DLD1 (cell line): Measurements from ENCODE around the gene CTRB2.
"Not testable (repeated sequence)": the region's sequence is repeated elsewhere in the genome, so short reads cannot be mapped to it uniquely, and the experiment has no call there.

Experiments used
- in situ Hi-C: cut with HindIII; loops from 2 replicates; pipeline ENCODE4 v1.10.0; 2017; ENCODE audit warnings: low sequenced_read_pairs

CTRB2 gene

GRCh38 chr16:75207831-75208230 is 870 bp upstream of the CTRB2 start:
- in situ Hi-C loops: no loop called here

DNA sequence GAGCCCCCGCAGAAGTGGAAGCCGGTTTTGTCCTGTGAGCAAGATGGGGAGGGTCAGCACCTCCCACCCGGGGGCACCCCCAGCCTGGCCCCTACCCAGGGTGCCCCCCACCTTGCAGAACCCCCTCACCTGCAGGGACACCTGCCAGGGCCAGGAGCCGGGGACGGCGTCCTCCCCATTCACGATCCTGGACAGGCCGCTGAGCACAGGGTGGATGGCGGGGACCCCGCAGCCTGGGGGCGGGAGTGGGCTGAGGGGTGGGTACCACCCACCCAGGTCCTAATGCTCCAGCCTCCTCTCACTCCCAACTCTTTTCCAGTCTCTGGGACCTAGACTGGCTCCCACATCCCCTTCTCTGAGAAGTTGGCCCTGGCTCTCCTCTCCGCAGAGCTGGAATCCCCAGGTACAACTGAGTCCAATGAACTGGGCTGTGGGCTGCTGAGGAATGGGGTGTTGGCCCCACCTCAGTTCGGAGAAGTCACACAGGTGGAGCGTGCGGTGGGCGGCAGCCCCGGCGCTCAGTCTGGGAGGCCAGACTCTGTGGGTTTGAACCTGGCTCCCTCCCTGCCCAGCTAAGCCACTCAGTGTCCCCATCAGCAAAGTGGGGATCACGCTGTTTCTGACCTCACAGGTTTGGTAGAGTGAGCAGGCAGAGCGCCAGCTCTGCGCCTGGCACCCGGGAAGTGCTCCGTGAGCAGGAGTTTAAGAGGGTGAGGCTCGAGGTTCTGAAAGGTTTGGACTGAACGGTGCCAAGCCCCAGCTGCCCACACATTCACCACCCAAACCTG is 806 bp downstream of the CTRB2 start:
- in situ Hi-C loops: not testable (repeated sequence)

DNA sequence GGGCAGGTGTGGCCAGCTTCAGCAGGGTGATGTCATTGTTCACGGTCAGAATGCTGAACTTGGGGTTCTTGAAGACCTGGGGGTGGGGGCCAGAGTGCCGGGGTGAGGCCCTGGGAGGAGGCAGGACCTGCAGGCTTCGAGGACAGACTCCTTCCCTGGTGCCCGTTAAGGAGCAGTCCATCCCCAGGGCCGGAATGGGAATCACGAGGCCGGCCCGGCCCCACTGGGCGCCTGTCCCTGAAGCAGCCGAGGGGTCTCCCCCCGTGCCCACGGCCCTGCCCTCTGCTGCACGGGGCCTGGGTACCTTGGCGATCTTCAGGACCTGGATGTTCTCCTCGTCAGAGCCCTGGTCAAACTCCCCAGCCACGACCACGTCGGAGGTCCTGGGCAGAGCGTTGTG is 1.5 kb downstream of the CTRB2 start:
- in situ Hi-C loops: not testable (repeated sequence)

GRCh38 chr16:75204905-75205304 is 2.1 kb downstream of the CTRB2 start:
- in situ Hi-C loops: not testable (repeated sequence)

- in situ Hi-C loops: no loop called here
Observed at GRCh38 chr16:75204410-75204758, 2.6 kb downstream of the CTRB2 start.

- in situ Hi-C loops: no loop called here
Observed at GRCh38 chr16:75203667-75204409, 3.1 kb downstream of the CTRB2 start.

- in situ Hi-C loops: no loop called here
Observed at GRCh38 chr16:75203096-75203495, 3.9 kb downstream of the CTRB2 start.

DNA sequence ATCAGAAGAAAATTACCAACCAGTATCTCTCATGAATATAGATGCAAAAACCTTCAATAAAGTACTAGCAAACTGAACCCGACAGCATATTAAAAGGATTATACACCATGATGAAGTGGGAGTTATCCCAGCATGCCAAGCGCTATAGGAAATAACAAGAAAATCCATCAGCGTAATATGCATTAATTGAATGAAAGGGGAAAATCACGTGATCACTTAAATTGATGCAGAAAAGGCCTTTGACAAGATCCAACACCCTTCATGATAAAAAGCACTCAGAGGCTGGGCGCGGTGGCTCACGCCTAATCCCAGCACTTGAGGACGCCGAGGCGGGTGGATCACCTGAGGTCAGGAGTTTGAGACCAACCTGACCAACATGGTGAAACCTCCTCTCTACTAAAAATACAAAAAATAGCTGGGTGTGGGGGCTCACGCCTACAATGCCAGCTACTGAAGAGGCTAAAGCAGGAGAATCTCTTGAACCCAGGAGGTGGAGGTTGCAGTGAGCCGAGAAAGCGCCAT is 4.8 kb downstream of the CTRB2 start:
- in situ Hi-C loops: no loop called here

- in situ Hi-C loops: loop anchor here (25.0 kb wide), 2 partner anchors 189 to 564 kb away; no protein-coding TSS in a partner anchor
Observed at GRCh38 chr16:75198135-75198600, 8.8 kb downstream of the CTRB2 start.

GRCh38 chr16:75197522-75198134 is 9.3 kb downstream of the CTRB2 start:
- in situ Hi-C loops: loop anchor here (25.0 kb wide), 2 partner anchors 190 to 565 kb away; no protein-coding TSS in a partner anchor

DNA sequence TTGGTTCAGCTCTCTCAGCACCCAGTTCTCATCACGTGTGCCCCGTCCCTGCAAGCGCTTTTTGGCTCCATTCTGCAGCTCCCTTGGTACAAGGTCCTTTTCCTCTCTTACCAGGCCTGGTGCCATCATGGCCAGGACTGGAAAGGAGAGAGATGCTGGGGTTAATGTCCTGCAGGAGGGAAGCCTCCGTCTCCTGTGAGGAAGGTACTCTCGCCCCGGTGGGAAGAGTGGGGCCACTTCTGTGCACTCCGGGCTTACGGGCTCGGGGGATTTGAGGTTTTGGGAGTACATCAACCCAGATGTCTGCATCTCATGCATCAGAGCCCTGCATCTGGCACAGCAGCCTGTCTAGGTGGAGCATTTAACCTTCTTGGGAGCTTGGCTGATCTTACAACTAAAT is 10.1 kb downstream of the CTRB2 start:
- in situ Hi-C loops: loop anchor here (25.0 kb wide), 2 partner anchors 190 to 565 kb away; no protein-coding TSS in a partner anchor

DNA sequence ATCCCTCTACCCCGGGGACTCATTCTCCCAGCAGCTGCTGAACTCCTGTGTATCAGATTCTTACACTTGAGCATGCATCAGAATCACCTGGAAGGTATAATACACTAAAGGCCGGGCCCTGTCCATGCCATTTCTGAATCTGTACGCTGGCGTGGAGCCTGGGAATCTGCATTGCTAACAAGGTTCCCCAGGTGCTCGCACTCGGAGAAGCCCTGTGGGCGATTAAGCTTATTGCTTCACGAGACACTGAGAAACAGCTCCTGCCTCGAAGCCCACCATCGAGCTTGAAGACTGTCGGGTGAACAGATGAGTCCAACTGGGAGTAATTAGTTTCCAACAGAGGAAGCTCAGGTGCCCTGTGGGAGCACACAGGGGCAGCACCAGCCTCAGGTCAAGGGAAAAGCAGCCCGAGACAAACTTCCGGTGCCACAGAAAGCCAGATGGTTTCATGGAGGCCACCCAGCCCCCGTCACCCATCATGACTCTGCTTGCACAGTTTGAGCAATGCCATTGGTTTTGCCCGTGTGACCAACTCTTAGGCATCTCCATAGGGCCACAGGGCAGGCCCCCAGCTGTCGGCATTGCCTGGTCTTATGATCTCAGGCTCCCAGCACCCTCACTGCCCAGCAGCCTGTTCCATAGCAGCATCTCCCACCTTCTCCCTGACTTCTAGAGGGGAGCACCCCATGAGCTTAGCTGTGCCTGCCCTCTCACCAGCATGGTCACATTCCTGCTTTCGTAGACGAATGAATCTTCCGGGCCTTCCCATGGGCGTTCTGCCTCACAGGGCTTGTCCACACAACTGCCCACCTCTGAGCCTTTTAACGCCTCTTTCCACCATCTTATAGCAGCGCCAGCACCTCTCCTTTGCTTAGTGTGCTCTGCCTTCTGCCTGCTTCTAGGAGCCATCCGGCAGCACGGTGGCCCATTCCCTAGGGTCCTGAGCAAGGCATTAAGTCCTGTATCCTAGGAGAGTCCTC is 10.9 kb downstream of the CTRB2 start:
- in situ Hi-C loops: loop anchor here (25.0 kb wide), 2 partner anchors 191 to 566 kb away; no protein-coding TSS in a partner anchor

DNA sequence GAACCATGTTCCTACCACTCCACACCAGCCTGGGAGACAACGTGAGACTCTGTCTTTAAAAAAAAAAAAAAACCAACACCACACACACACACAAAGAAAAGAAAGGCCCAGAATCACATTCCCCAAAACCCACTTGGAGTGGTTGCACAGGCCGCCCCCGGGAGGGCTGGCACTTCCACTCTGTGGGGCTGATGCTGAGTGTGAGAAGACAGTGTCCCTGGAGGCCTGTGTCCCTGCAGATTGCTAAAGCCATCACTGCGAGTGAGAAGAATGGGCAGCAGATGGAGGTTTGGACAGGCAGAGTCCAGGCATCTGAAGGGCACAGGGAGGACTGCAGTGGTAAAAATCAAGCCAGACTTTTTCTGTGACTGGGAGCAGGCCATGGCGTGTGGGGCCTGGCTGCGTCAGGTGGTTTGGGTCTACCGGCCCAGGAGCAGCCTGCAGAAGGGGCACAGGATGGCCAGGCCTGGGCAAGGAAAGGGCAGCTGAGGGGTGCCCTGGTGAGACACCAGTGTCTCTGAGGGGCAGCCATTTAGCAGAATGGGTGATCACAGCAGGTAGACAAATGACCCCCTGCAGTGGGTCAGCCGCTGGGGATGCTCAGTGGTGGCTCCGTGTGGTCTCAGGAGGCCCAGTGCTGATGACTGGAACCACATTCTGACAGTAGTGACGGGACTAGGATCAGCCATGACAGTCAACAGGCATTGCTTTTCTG is 13.1 kb downstream of the CTRB2 start:
- in situ Hi-C loops: loop anchor here (25.0 kb wide), 2 partner anchors 193 to 568 kb away; no protein-coding TSS in a partner anchor

DNA sequence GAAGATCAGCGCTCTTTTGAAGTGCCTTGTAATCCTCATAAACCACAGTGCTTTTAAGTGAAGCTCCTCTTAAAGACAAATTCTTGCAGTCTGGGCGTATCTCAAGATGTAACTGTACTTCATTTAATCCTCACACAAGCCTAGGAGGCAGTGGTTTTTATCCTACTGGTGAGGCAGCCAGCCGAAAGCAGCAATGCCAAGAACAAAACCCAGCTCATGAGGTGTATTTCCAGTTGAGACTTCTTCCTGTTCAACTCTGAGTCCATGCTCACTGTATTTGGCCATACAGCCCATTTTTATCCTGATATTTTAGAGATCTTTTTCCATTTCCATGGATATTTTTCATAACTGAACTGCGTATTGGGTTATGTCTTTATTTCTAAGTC is 13.7 kb downstream of the CTRB2 start:
- in situ Hi-C loops: loop anchor here (25.0 kb wide), 2 partner anchors 194 to 569 kb away; no protein-coding TSS in a partner anchor

GRCh38 chr16:75192606-75193264 is 14.2 kb downstream of the CTRB2 start:
- in situ Hi-C loops: loop anchor here (25.0 kb wide), 2 partner anchors 195 to 570 kb away; no protein-coding TSS in a partner anchor

GRCh38 chr16:75189638-75190245 is 17.2 kb downstream of the CTRB2 start:
- in situ Hi-C loops: loop anchor here (25.0 kb wide), 2 partner anchors 198 to 573 kb away; no protein-coding TSS in a partner anchor

DNA sequence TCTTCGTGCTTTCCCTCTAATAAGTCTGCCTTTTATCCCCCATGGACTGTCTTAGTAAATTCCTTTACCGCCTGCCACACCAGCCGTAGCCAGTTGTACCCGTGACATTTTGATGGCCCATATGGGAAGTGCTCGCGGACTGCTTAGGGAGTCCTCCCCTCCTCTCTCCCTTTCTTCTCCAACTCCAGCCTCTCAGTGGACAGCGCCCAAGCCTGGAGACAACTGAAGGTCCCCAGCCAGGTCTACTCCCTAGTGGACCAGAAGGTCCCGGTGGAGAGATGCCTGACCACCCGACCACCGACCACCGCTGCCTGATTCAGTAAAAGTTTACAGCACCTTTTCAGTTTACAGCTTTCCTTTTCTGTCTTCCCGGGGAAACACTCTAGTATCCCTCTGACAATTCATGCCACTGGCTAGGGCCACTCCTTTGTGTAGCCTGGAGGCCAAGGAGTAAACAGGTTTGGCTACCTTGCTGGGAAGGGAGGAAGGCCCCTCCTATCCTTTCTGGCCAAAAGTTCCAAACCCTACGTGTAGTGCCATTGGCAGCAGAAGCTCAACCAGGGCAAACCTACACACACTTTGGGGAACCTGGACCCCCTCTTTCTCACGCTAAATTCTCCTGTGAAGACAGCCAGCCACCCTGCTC is 18.0 kb downstream of the CTRB2 start:
- in situ Hi-C loops: loop anchor here (25.0 kb wide), 2 partner anchors 198 to 573 kb away; no protein-coding TSS in a partner anchor
